Fibroblast of pulmonary artery (primary cell): ENCODE measurements around the gene TNN.
A peak's percentile ranks its signal among the peaks of the same experiment; 100 is the strongest.
"Not testable (repeated sequence)": the region's sequence is repeated elsewhere in the genome, so short reads cannot be mapped to it uniquely, and the experiment has no call there.

Experiments
- DNase-seq: peaks from one replicate; pipeline ENCODE4 v3.0.0-alpha.2; 2010; ENCODE audit warnings: low read depth
- H3K4me3 ChIP-seq: replicated peaks from 2 replicates; pipeline ENCODE4 v1.5.1; 2011; ENCODE audit warnings: low read depth, mild to moderate bottlenecking, control low read depth, low read length, moderate library complexity
- CTCF ChIP-seq: IDR thresholded peaks from 2 replicates; pipeline ENCODE4 v1.5.1; 2011; ENCODE audit warnings: mild to moderate bottlenecking, control low read depth, low read length, inconsistent platforms; ENCODE audit errors: missing control alignments

Gene TNN, protein sequence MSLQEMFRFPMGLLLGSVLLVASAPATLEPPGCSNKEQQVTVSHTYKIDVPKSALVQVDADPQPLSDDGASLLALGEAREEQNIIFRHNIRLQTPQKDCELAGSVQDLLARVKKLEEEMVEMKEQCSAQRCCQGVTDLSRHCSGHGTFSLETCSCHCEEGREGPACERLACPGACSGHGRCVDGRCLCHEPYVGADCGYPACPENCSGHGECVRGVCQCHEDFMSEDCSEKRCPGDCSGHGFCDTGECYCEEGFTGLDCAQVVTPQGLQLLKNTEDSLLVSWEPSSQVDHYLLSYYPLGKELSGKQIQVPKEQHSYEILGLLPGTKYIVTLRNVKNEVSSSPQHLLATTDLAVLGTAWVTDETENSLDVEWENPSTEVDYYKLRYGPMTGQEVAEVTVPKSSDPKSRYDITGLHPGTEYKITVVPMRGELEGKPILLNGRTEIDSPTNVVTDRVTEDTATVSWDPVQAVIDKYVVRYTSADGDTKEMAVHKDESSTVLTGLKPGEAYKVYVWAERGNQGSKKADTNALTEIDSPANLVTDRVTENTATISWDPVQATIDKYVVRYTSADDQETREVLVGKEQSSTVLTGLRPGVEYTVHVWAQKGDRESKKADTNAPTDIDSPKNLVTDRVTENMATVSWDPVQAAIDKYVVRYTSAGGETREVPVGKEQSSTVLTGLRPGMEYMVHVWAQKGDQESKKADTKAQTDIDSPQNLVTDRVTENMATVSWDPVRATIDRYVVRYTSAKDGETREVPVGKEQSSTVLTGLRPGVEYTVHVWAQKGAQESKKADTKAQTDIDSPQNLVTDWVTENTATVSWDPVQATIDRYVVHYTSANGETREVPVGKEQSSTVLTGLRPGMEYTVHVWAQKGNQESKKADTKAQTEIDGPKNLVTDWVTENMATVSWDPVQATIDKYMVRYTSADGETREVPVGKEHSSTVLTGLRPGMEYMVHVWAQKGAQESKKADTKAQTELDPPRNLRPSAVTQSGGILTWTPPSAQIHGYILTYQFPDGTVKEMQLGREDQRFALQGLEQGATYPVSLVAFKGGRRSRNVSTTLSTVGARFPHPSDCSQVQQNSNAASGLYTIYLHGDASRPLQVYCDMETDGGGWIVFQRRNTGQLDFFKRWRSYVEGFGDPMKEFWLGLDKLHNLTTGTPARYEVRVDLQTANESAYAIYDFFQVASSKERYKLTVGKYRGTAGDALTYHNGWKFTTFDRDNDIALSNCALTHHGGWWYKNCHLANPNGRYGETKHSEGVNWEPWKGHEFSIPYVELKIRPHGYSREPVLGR (N-terminal part only)

GRCh38 chr1:175067362-175068106 lies at the start of gene TNN:
Gene TNN, plus strand, starts transcription at chr1:175067833. Its CDS starts 9,586 bp downstream, at chr1:175077419.
- DNase-seq = no peak
- TF ChIP-seq CTCF = no peak
- H3K4me3 ChIP-seq = no peak within 1 kb of the TSS

GRCh38 chr1:175019524-175019923 lies 48.1 kb upstream of the TNN start:
- DNase-seq = no peak
- no peak for TF ChIP-seq CTCF
- H3K4me3 ChIP-seq = no peak overlapping the region

DNA sequence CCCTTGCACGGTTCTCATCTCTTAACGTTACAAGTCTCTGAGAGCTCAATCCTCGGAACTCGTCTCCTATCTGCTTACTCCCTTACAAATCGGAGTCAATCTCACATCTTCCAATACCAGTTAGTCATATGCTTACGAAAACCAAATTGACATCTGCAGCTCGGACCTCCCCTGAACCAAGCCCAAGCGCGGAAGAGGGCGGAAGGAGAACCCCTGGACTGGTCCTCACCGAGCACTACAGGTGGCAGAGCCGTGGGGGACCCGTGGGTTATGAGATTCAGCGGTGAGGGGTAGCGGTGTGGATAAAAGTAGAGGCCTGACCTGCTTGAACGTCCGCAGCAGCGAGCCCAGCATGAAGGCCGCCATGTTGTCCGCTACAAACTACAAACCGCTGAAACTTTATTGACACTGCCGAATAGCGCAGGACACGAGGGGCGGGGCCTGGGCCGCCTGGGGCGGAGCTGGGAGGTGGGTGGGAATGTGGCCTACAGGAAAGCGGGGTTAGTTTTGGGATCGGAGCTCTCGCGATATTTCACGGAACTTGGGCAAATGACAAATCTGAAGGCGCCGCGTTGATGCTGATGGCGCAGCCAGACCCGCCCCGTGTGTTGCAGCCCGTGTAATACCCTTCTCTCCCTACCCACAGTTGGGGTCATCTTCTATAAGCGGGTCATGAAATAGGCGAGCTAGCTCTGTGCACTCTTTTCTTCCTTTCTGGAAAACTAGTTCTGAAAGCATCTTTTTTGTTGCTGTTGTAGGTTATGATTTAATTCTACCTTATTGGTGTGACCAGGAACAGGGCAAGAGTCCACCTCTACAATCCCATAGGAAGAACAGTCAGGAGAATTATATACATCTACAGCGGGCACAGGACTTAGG lies 44.4 kb upstream of the TNN start, which contains the start of gene MRPS14:
Gene MRPS14 (minus strand): TSS at position 383 of the 879 bp plus-strand sequence. CDS start 17 bp downstream, at position 366.
- peak within 1 kb of the TSS; percentile 87 for H3K4me3 ChIP-seq
- no peak for TF ChIP-seq CTCF
- DNase-seq = peak; percentile 99

GRCh38 chr1:175023922-175024242 lies 43.8 kb upstream of the TNN start:
- peak overlapping the region; percentile 87 for H3K4me3 ChIP-seq
- DNase-seq = not testable (repeated sequence)

GRCh38 chr1:175024773-175025172 lies 42.9 kb upstream of the TNN start:
- no peak overlapping the region for H3K4me3 ChIP-seq
- TF ChIP-seq CTCF = no peak
- DNase-seq = no peak

DNA sequence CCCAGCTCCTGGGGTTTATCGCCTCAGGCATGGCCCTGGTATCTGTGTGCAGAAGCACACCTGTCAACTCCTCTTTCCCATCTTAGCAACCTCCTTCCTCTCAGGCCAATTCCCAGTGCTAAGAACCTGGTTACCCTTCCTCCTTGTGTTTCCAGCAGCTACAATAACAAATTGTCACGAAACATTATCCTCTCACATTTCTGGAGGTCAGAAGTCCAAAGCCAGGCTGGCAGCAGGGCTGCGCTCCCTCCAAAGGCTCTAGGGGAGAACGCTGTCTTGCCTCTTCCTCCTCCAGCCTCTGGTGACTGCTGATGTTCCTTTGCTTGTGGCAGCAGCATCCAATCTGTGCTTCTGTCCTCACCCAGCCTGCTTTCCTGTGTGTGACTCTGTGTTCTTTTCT lies 33.7 kb upstream of the TNN start:
- no peak overlapping the region for H3K4me3 ChIP-seq
- TF ChIP-seq CTCF = no peak
- DNase-seq = no peak
